SK-N-SH treated with all-trans-retinoic acid at 6 μM for 48 hours (cell line): Measurements from ENCODE around the gene TTLL8.

Experiments
- ATAC-seq: fragments of 200-7000 bp; cut with Tn5 transposase; 3 replicates; pipeline ENCODE4 v1.9.1; 2020; ENCODE audit warnings: mild to moderate bottlenecking, moderate library complexity
- ARNTL ChIP-seq: fragments of 450-650 bp; formaldehyde crosslinking; IDR thresholded peaks from 2 replicates; pipeline ENCODE4 v1.5.0; 2020; ENCODE audit warnings: low read depth, mild to moderate bottlenecking, moderate library complexity, borderline replicate concordance
- BACH2 ChIP-seq: fragments of 250-450 bp; sonication (Bioruptor Pico); IDR thresholded peaks from 2 replicates; pipeline ENCODE4 v1.9.0; 2021; ENCODE audit warnings: mild to moderate bottlenecking, borderline replicate concordance
- CREB5 ChIP-seq: fragments of 250-450 bp; sonication (Bioruptor Pico); IDR thresholded peaks from 2 replicates; pipeline ENCODE4 v1.5.1; 2020; ENCODE audit warnings: low read depth, mild to moderate bottlenecking, moderate library complexity
- CSRNP3 ChIP-seq: fragments of 250-450 bp; sonication (Bioruptor Pico); IDR thresholded peaks from 2 replicates; pipeline ENCODE4 v1.5.1; 2021; ENCODE audit warnings: mild to moderate bottlenecking, moderate library complexity
- ESRRG ChIP-seq: fragments of 250-450 bp; sonication (Bioruptor Pico); IDR thresholded peaks from 2 replicates; pipeline ENCODE4 v1.6.1; 2021; ENCODE audit warnings: mild to moderate bottlenecking
- GLIS3 ChIP-seq: fragments of 250-450 bp; sonication (Bioruptor Pico); IDR thresholded peaks from 2 replicates; pipeline ENCODE4 v1.5.0; 2020; ENCODE audit warnings: mild to moderate bottlenecking, moderate library complexity
- ISL1 ChIP-seq: fragments of 250-450 bp; sonication (Bioruptor Pico); IDR thresholded peaks from 2 replicates; pipeline ENCODE4 v2.1.2; 2022; ENCODE audit warnings: mild to moderate bottlenecking, moderate library complexity
- OSR1 ChIP-seq: fragments of 250-450 bp; sonication (Bioruptor Pico); IDR thresholded peaks from 2 replicates; pipeline ENCODE4 v1.8.0; 2022; ENCODE audit warnings: moderate library complexity, mild to moderate bottlenecking, inconsistent platforms
- POU6F1 ChIP-seq: fragments of 250-450 bp; sonication (Bioruptor Pico); IDR thresholded peaks from 2 replicates; pipeline ENCODE4 v1.8.0; 2021; ENCODE audit warnings: low read depth, mild to moderate bottlenecking, moderate library complexity, borderline replicate concordance
- PPARA ChIP-seq: fragments of 250-450 bp; sonication (Bioruptor Pico); IDR thresholded peaks from 2 replicates; pipeline ENCODE4 v1.5.0; 2020; ENCODE audit warnings: mild to moderate bottlenecking, borderline replicate concordance
- RARB ChIP-seq: fragments of 250-450 bp; sonication (Bioruptor Pico); IDR thresholded peaks from 2 replicates; pipeline ENCODE4 v1.8.0; 2021; ENCODE audit warnings: mild to moderate bottlenecking, moderate library complexity
- TCF4 ChIP-seq: fragments of 250-450 bp; sonication (Bioruptor Pico); IDR thresholded peaks from 2 replicates; pipeline ENCODE4 v1.8.0; 2021; ENCODE audit warnings: mild to moderate bottlenecking, moderate library complexity, borderline replicate concordance
- TSHZ2 ChIP-seq: fragments of 250-450 bp; sonication (Bioruptor Pico); IDR thresholded peaks from 2 replicates; pipeline ENCODE4 v1.5.0; 2020; ENCODE audit warnings: mild to moderate bottlenecking, moderate library complexity
- ZC3H10 ChIP-seq: fragments of 250-450 bp; sonication (Bioruptor Pico); IDR thresholded peaks from 2 replicates; pipeline ENCODE4 v1.5.1; 2021; ENCODE audit warnings: mild to moderate bottlenecking, moderate library complexity
- ZFP3 ChIP-seq: fragments of 250-450 bp; sonication (Bioruptor Pico); IDR thresholded peaks from 2 replicates; pipeline ENCODE4 v1.5.0; 2020; ENCODE audit warnings: mild to moderate bottlenecking, moderate library complexity
- ZFP30 ChIP-seq: fragments of 450-650 bp; formaldehyde crosslinking; IDR thresholded peaks from 2 replicates; pipeline ENCODE4 v1.5.0; 2022; ENCODE audit warnings: mild to moderate bottlenecking, moderate library complexity
- ZNF565 ChIP-seq: fragments of 450-650 bp; formaldehyde crosslinking; conservative IDR thresholded peaks from 2 replicates; pipeline ENCODE4 v1.5.0; 2020; ENCODE audit warnings: low read depth, mild to moderate bottlenecking, moderate library complexity
- ZNF70 ChIP-seq: fragments of 450-650 bp; formaldehyde crosslinking; IDR thresholded peaks from 2 replicates; pipeline ENCODE4 v1.5.0; 2020; ENCODE audit warnings: mild to moderate bottlenecking, moderate library complexity

TTLL8 gene

GRCh38 chr22:50089682-50090411 lies 31.7 kb upstream of the TTLL8 start, which contains the start of gene MOV10L1:
MOV10L1 (plus strand) TSS chr22:50090006; CDS start chr22:50090089, 83 bp downstream.
- no peak for ATAC-seq
- TF ChIP-seq BACH2 (CRISPR knock-in tag) (no peak), ESRRG (no peak), ZNF565 (no peak), ZFP30 (no peak), CREB5 (CRISPR knock-in tag) (no peak), TCF4 (CRISPR knock-in tag) (no peak), CSRNP3 (CRISPR knock-in tag) (no peak), ZFP3 (no peak), RARB (CRISPR knock-in tag) (no peak), PPARA (no peak), TSHZ2 (CRISPR knock-in tag) (no peak), ISL1 (CRISPR knock-in tag) (no peak), GLIS3 (CRISPR knock-in tag) (no peak), OSR1 (CRISPR knock-in tag) (no peak)

GRCh38 chr22:50089231-50089630 lies 31.1 kb upstream of the TTLL8 start:
- TF ChIP-seq TSHZ2 (CRISPR knock-in tag), result no peak
- no peak for TF ChIP-seq POU6F1 (CRISPR knock-in tag)
- TF ChIP-seq PPARA, result no peak
- no peak for TF ChIP-seq ZNF565
- no peak for TF ChIP-seq CSRNP3 (CRISPR knock-in tag)
- TF ChIP-seq RARB (CRISPR knock-in tag), result no peak
- TF ChIP-seq BACH2 (CRISPR knock-in tag), result no peak
- no peak for TF ChIP-seq OSR1 (CRISPR knock-in tag)
- TF ChIP-seq ARNTL (CRISPR knock-in tag), result no peak
- no peak for ATAC-seq

- ATAC-seq, result no peak
- no peak for TF ChIP-seq RARB (CRISPR knock-in tag)
- TF ChIP-seq CSRNP3 (CRISPR knock-in tag), result no peak
- TF ChIP-seq ZNF70, result no peak
- no peak for TF ChIP-seq ZFP3
- no peak for TF ChIP-seq TCF4 (CRISPR knock-in tag)
- TF ChIP-seq TSHZ2 (CRISPR knock-in tag), result no peak
- TF ChIP-seq ZC3H10 (CRISPR knock-in tag), result no peak
- no peak for TF ChIP-seq PPARA
Measured at GRCh38 chr22:50088096-50088495, 30.0 kb upstream of the TTLL8 start.
